Measurements from ENCODE around the gene PGLYRP2.
A peak's percentile ranks its signal among the peaks of the same experiment; 100 is the strongest.

The PGLYRP2 gene

DNA sequence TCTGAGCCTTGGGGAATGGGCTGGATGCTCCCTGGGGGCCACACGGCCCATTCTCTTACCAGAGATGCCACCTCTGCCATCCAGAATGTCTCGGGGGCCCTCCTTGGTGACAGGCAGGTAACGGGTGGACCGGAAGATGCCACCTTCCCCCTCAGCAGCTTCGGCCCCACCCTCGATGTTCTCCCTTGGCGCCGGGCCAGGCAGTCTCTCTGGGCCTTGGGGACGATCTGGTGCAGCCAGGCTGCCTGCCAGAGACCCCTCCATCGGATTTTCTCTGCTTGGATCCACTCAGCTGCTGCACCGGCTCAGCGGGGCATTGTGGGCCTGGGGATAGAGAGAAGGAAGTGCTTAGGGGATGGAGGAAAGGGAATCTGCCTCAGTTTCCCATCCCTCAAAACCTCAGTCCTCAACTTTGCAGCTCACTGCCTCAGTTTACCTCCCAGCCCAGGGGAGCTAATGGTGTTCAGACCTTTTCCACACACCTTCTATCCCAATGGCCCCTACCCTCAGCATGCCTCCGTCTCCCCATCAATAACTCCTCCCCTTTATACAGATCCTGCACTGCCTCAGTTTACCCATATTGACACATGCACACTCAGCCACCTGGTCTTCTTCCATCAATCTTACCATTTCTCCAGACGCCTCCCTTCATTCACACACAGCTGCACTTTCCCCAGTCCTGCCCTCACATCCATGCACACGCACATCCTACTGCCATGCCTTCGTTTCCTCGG, 31.1 kb downstream of the PGLYRP2 start:
- no peak for ATAC-seq (ENCODE audit: insufficient read depth, low read depth)
- Histone ChIP-seq H4K20me1 (ENCODE audit: insufficient read depth, low read length) (no peaks in the 10 kb centered on the region; the same call in 1 of the 2 replicates), H3K9me3 (ENCODE audit: insufficient read depth, low read length, severe bottlenecking) (no peaks in the 10 kb centered on the region), H3K27ac (ENCODE audit: low read length) (no peak overlapping the region), H3K4me2 (ENCODE audit: insufficient read depth, low read length) (peak overlapping the region; percentile 75; the same call in 1 of the 2 replicates), H3K9ac (ENCODE audit: low read depth, low read length) (no peak overlapping the region), H3K27me3 (ENCODE audit: insufficient read depth, low read length, poor library complexity) (no peaks in the 10 kb centered on the region), H3K4me1 (ENCODE audit: insufficient read depth, low read length) (peaks cover 14% of the 10 kb centered on the region), H3K79me2 (ENCODE audit: insufficient read depth, low read length) (no peaks in the 10 kb centered on the region), H3K4me3 (ENCODE audit: low read depth in 1 of 2, low read length in 2 of 2) (no peak overlapping the region), H3K36me3 (ENCODE audit: insufficient read depth, low read length) (peaks cover 15% of the 10 kb centered on the region; the same call in 1 of the 2 replicates), H2AFZ (ENCODE audit: low read depth, low read length) (0 out of 2 replicates have a peak overlapping the region, but pooled peaks have one; percentile 48)
- TF ChIP-seq EZH2 (IDR thresholded peaks at IDR 0.05; ENCODE audit: borderline replicate concordance, low read depth, low read length, severe bottlenecking) (no peak), CTCF (IDR thresholded peaks at IDR 0.05; ENCODE audit: borderline replicate concordance, extremely low read depth, low read length, poor library complexity, severe bottlenecking) (no peak)
- no peak for DNase-seq

DNA sequence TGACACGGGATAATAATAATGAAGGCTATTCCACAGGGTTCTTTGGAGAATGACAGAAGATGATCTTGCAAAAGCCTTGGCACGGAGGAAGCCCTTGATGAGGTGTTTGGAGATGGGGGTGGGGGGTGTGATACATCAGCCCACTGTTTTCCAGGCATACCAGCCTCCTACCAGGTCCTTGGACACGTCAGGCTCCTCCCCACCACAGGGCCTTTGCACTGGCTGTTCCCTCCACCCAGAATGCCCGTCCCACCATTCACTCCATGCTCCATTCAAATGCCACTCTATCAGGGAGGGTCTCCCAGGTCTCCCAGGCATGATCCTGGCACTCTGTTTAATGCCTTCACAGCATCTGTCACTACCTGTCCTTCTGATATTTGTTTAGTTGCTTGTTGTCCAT, 32.2 kb downstream of the PGLYRP2 start:
- Histone ChIP-seq H3K4me3 (ENCODE audit: low read depth in 1 of 2, low read length in 2 of 2) (no peak overlapping the region), H4K20me1 (ENCODE audit: insufficient read depth, low read length) (no peaks in the 10 kb centered on the region), H3K36me3 (ENCODE audit: insufficient read depth, low read length) (peaks cover 7% of the 10 kb centered on the region; the same call in 1 of the 2 replicates), H2AFZ (ENCODE audit: low read depth, low read length) (no peak overlapping the region), H3K9me3 (ENCODE audit: insufficient read depth, low read length, severe bottlenecking) (no peaks in the 10 kb centered on the region), H3K9ac (ENCODE audit: low read depth, low read length) (no peak overlapping the region), H3K79me2 (ENCODE audit: insufficient read depth, low read length) (no peaks in the 10 kb centered on the region), H3K4me1 (ENCODE audit: insufficient read depth, low read length) (peaks cover 14% of the 10 kb centered on the region), H3K27ac (ENCODE audit: low read length) (no peak overlapping the region), H3K27me3 (ENCODE audit: insufficient read depth, low read length, poor library complexity) (no peaks in the 10 kb centered on the region), H3K4me2 (ENCODE audit: insufficient read depth, low read length) (no peak overlapping the region)
- TF ChIP-seq EZH2 (IDR thresholded peaks at IDR 0.05; ENCODE audit: borderline replicate concordance, low read depth, low read length, severe bottlenecking), result no peak
- TF ChIP-seq CTCF (IDR thresholded peaks at IDR 0.05; ENCODE audit: borderline replicate concordance, extremely low read depth, low read length, poor library complexity, severe bottlenecking), result no peak
- DNase-seq (no peak), ATAC-seq (ENCODE audit: insufficient read depth, low read depth) (no peak)

DNA sequence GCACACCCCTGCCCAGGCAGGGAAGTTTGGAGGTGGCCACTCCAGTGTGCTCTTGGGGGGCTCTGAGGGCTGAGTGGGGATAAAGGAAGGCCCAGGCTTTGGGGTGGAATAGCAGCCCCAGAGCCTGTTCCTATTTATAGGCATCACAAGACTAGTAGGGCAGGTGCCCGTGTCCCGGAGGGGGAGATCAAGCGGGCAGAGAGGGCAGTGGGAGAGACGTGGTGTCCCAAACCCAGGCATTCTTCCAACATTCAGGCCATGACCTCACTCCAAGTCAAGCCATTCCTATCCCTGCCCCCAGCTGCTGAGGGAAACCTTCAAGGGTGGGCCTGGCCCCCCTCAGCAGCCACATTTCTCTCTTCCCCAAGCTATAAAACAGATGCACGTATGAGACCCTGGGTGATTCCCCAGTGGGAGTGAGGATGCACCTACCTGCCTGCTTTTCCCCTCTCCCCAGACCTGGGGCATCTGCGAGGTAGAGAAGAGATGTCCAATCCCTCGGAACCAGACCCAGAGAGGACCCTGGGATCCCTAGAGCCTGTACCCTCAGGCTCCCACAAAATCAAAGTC, 33.4 kb downstream of the PGLYRP2 start:
- Histone ChIP-seq H2AFZ (ENCODE audit: low read depth, low read length) (no peak overlapping the region), H3K9ac (ENCODE audit: low read depth, low read length) (no peak overlapping the region), H3K9me3 (ENCODE audit: insufficient read depth, low read length, severe bottlenecking) (no peaks in the 10 kb centered on the region), H3K79me2 (ENCODE audit: insufficient read depth, low read length) (no peaks in the 10 kb centered on the region), H3K4me2 (ENCODE audit: insufficient read depth, low read length) (no peak overlapping the region), H3K4me3 (ENCODE audit: low read depth in 1 of 2, low read length in 2 of 2) (no peak overlapping the region), H3K4me1 (ENCODE audit: insufficient read depth, low read length) (peaks cover 14% of the 10 kb centered on the region), H3K27ac (ENCODE audit: low read length) (no peak overlapping the region), H4K20me1 (ENCODE audit: insufficient read depth, low read length) (no peaks in the 10 kb centered on the region), H3K27me3 (ENCODE audit: insufficient read depth, low read length, poor library complexity) (no peaks in the 10 kb centered on the region), H3K36me3 (ENCODE audit: insufficient read depth, low read length) (no peaks in the 10 kb centered on the region)
- ATAC-seq (ENCODE audit: insufficient read depth, low read depth) (no peak), DNase-seq (no peak)
- no peak for TF ChIP-seq EZH2 (IDR thresholded peaks at IDR 0.05; ENCODE audit: borderline replicate concordance, low read depth, low read length, severe bottlenecking)

GRCh38 chr19:15445227-15445605, 34.1 kb downstream of the PGLYRP2 start:
- Histone ChIP-seq H3K36me3 (ENCODE audit: insufficient read depth, low read length) (no peaks in the 10 kb centered on the region), H4K20me1 (ENCODE audit: insufficient read depth, low read length) (no peaks in the 10 kb centered on the region), H3K9ac (ENCODE audit: low read depth, low read length) (no peak overlapping the region), H3K4me1 (ENCODE audit: insufficient read depth, low read length) (peaks cover 13% of the 10 kb centered on the region), H3K79me2 (ENCODE audit: insufficient read depth, low read length) (no peaks in the 10 kb centered on the region), H3K4me3 (ENCODE audit: low read depth in 1 of 2, low read length in 2 of 2) (no peak overlapping the region), H2AFZ (ENCODE audit: low read depth, low read length) (no peak overlapping the region), H3K9me3 (ENCODE audit: insufficient read depth, low read length, severe bottlenecking) (no peaks in the 10 kb centered on the region), H3K27me3 (ENCODE audit: insufficient read depth, low read length, poor library complexity) (no peaks in the 10 kb centered on the region), H3K27ac (ENCODE audit: low read length) (no peak overlapping the region), H3K4me2 (ENCODE audit: insufficient read depth, low read length) (no peak overlapping the region)
- ATAC-seq (ENCODE audit: insufficient read depth, low read depth), result no peak
- DNase-seq, result no peak
- no peak for TF ChIP-seq EZH2 (IDR thresholded peaks at IDR 0.05; ENCODE audit: borderline replicate concordance, low read depth, low read length, severe bottlenecking)
- TF ChIP-seq CTCF (IDR thresholded peaks at IDR 0.05; ENCODE audit: borderline replicate concordance, extremely low read depth, low read length, poor library complexity, severe bottlenecking), result no peak
